ENCODE measurements around the gene CDK15.

- TF ChIP-seq CTCF (conservative IDR thresholded peaks at IDR 0.05; ENCODE audit: low read depth in 2 of 2) (no peak), EZH2 (IDR thresholded peaks at IDR 0.05; ENCODE audit: low read depth, unreplicated experiment) (no peak), CREB1 (CRISPR knock-in tag; IDR thresholded peaks at IDR 0.05; ENCODE audit: low read depth) (no peak), JUNB (IDR thresholded peaks at IDR 0.05; ENCODE audit: unreplicated experiment) (no peak), NANOG (IDR thresholded peaks at IDR 0.05; ENCODE audit: borderline replicate concordance) (no peak), POLR2AphosphoS5 (IDR thresholded peaks at IDR 0.05; ENCODE audit: low read depth) (no peak)
- TF ChIP-seq, protein P1, sequence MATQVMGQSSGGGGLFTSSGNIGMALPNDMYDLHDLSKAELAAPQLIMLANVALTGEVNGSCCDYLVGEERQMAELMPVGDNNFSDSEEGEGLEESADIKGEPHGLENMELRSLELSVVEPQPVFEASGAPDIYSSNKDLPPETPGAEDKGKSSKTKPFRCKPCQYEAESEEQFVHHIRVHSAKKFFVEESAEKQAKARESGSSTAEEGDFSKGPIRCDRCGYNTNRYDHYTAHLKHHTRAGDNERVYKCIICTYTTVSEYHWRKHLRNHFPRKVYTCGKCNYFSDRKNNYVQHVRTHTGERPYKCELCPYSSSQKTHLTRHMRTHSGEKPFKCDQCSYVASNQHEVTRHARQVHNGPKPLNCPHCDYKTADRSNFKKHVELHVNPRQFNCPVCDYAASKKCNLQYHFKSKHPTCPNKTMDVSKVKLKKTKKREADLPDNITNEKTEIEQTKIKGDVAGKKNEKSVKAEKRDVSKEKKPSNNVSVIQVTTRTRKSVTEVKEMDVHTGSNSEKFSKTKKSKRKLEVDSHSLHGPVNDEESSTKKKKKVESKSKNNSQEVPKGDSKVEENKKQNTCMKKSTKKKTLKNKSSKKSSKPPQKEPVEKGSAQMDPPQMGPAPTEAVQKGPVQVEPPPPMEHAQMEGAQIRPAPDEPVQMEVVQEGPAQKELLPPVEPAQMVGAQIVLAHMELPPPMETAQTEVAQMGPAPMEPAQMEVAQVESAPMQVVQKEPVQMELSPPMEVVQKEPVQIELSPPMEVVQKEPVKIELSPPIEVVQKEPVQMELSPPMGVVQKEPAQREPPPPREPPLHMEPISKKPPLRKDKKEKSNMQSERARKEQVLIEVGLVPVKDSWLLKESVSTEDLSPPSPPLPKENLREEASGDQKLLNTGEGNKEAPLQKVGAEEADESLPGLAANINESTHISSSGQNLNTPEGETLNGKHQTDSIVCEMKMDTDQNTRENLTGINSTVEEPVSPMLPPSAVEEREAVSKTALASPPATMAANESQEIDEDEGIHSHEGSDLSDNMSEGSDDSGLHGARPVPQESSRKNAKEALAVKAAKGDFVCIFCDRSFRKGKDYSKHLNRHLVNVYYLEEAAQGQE (IDR thresholded peaks at IDR 0.05; ENCODE audit: unreplicated experiment), result no peak
These were observed 31.1 kb downstream of the CDK15 start for GRCh38 chr2:201837391-201837790.
